ENCODE results near the gene RALGAPA1.

DNA sequence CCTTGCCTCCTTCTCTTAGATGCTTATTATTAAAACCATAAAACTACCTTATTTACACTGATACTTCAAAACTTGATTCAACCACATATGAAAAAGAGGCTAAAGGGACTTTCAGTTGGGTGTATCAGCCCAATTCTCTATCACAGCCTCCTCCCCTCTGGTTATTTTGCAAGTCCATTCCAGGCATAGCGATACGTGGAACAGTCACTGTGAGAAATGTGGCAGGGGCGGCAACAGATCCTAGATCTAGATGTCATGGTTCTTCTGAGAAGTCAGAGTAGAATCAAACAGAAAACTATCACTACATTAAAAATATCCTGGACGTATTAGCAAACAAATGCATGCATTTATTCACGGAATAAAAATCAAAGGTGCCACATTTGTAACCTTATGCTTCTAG is 83.2 kb downstream of the RALGAPA1 start:
- no peak for TF ChIP-seq EZH2 (IDR thresholded peaks at IDR 0.05; ENCODE audit: borderline replicate concordance)
- TF ChIP-seq, protein P1, sequence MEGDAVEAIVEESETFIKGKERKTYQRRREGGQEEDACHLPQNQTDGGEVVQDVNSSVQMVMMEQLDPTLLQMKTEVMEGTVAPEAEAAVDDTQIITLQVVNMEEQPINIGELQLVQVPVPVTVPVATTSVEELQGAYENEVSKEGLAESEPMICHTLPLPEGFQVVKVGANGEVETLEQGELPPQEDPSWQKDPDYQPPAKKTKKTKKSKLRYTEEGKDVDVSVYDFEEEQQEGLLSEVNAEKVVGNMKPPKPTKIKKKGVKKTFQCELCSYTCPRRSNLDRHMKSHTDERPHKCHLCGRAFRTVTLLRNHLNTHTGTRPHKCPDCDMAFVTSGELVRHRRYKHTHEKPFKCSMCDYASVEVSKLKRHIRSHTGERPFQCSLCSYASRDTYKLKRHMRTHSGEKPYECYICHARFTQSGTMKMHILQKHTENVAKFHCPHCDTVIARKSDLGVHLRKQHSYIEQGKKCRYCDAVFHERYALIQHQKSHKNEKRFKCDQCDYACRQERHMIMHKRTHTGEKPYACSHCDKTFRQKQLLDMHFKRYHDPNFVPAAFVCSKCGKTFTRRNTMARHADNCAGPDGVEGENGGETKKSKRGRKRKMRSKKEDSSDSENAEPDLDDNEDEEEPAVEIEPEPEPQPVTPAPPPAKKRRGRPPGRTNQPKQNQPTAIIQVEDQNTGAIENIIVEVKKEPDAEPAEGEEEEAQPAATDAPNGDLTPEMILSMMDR (IDR thresholded peaks at IDR 0.05; ENCODE audit: poor library complexity), result no peak

Data from hepatocyte (in vitro differentiated cells).